ENCODE data around the gene SPAG8.
A peak's percentile ranks its signal among the peaks of the same experiment; 100 is the strongest.

SPAG8 gene

DNA sequence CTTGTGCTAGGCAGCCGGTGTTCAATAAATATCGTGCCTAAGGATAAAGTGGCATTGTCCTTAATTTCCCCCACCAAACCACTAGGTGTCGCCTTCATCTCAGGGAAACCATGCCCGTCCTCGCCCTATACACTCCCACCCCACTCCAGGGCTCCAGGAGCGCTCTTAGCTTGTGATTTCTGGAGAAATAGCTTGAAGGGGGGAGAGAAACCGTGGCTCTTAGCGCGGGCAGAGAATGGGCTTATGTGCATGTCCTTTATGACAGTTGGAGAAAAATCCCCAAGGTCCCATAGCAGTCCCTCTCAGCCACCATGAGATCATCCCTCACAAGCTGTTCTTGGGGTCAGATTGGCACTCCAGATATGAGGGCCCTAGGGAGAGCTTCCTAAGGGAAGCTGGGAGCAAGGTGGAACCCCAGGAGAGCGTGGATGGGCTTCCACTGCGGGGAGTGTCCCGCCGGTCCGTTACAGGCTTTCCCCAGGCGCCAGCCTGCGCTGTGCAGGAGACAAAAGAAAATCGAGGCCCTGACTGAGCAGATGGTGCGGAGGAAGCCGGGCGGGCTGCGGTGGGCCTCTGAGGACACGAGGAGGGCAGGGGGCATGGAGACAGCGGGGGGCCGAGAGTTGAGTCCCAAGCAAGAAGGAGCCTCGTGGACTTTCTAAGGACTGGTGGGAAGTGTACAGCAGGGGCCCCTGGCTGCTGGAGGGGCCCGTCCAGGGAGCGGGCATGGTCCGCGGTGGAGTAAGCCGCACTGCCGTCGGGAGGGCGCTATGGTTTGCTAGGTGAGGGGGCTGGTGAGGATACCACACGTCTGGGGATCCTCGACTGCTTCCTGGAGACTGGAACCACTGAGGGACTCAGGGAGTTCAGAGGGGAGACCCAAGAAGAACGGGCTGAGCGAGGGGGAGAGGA lies 21.4 kb downstream of the SPAG8 start:
- TF ChIP-seq, protein P1, sequence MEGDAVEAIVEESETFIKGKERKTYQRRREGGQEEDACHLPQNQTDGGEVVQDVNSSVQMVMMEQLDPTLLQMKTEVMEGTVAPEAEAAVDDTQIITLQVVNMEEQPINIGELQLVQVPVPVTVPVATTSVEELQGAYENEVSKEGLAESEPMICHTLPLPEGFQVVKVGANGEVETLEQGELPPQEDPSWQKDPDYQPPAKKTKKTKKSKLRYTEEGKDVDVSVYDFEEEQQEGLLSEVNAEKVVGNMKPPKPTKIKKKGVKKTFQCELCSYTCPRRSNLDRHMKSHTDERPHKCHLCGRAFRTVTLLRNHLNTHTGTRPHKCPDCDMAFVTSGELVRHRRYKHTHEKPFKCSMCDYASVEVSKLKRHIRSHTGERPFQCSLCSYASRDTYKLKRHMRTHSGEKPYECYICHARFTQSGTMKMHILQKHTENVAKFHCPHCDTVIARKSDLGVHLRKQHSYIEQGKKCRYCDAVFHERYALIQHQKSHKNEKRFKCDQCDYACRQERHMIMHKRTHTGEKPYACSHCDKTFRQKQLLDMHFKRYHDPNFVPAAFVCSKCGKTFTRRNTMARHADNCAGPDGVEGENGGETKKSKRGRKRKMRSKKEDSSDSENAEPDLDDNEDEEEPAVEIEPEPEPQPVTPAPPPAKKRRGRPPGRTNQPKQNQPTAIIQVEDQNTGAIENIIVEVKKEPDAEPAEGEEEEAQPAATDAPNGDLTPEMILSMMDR (conservative IDR thresholded peaks at IDR 0.05; ENCODE audit: low read depth) = peak; percentile 97
- H3K27ac ChIP-seq = peak overlapping the region; percentile 68
- ChIA-PET POLR2A (ENCODE audit: low non-redundant PET) (interaction anchor here (1.2 kb wide), 1 partner anchor 92 kb away, joined by 3 read pairs; no protein-coding TSS in a partner anchor), CTCF (interaction anchor here (0.5 to 1.5 kb wide), 38 partner anchors 8 to 628 kb away, joined by 3 to 25 read pairs (median 4); partner anchors contain the start of genes CA9, HINT2 and HRCT1)
- DNase-seq (ENCODE audit: low spot score) = peak; percentile 91

DNA sequence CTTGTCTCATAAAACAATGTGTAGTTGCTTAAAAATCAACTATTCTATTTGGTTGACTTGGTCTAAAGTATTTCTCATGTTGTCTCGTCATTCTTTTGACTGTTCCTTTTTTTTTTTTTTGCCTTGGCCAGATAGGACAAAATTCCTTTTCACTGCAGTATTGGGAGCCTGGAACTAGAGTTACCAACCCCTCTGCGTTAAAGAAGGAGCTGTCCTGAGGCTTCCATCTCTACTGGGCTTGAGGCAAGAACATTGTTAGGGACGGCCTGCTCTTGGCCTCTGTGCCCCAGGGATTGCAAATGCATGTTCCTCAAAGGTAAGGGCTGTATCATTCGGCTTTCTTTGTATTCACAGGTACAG lies 22.1 kb downstream of the SPAG8 start:
- no peak overlapping the region for H3K27ac ChIP-seq
- TF ChIP-seq, protein P1 (conservative IDR thresholded peaks at IDR 0.05; ENCODE audit: low read depth) = no peak
- POLR2A ChIA-PET (ENCODE audit: low non-redundant PET) = interaction anchor here (1.2 kb wide), 1 partner anchor 92 kb away, joined by 3 read pairs; no protein-coding TSS in a partner anchor
- DNase-seq (ENCODE audit: low spot score) = no peak
- CTCF ChIA-PET = interaction anchor here (0.6 to 1.5 kb wide), 33 partner anchors 9 to 627 kb away, joined by 3 to 25 read pairs (median 4); partner anchors contain the start of genes CA9, HINT2 and HRCT1

DNA sequence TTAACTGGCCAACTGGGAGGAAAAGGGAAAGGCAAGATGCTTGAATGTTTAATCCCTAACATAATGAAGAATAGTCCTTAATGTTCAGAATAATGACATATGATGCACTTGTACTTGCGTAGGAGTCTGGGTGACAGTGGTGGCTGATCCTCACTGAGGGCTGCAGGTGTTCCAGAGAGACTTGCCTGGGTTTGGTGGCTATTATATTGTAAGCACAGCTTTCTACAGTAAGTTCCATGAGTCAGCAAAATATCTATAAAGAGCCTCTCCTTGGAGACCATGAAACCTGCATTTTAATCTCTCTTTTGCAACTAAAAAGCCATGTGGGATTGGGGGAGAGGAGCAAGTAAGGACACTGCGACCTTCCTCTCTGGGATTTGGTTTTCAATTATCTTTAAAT lies 22.5 kb downstream of the SPAG8 start:
- POLR2A ChIA-PET (ENCODE audit: low non-redundant PET) = interaction anchor here (1.2 kb wide), 1 partner anchor 93 kb away, joined by 3 read pairs; no protein-coding TSS in a partner anchor
- no peak for DNase-seq (ENCODE audit: low spot score)
- no peak overlapping the region for H3K27ac ChIP-seq

DNA sequence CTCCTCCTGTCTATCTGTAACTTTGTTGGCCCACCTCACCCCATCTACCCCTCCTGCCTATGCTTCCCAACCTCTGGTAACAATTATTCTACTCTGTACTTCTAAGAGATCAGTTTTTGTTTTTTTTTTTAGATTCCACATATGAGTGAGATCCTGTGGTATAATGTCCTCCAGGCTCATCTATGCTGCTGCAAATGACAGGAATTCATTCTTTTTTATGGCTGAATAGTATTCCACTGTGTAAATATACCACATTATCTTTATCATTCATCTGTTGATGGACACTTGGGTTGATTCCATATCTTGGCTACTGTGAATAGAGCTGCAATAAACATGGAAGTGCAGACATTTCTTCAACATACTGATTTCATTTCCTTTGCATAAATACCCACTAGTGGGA lies 28.6 kb downstream of the SPAG8 start:
- H3K27ac ChIP-seq = no peak overlapping the region
- DNase-seq (ENCODE audit: low spot score) = no peak
- POLR2A ChIA-PET (ENCODE audit: low non-redundant PET) = no interaction called here
- TF ChIP-seq, protein P1 (conservative IDR thresholded peaks at IDR 0.05; ENCODE audit: low read depth) = no peak
- CTCF ChIA-PET = interaction anchor here (0.6 kb wide), 1 partner anchor 103 kb away, joined by 3 read pairs; no protein-coding TSS in a partner anchor

More for the DNA sequence above, 22.5 kb downstream of the SPAG8 start:
- TF ChIP-seq, protein P1 (conservative IDR thresholded peaks at IDR 0.05; ENCODE audit: low read depth) = no peak
- CTCF ChIA-PET = interaction anchor here (0.6 to 2.1 kb wide), 28 partner anchors 8 to 626 kb away, joined by 3 to 25 read pairs (median 4); partner anchors contain the start of genes CA9 and HINT2

DNA sequence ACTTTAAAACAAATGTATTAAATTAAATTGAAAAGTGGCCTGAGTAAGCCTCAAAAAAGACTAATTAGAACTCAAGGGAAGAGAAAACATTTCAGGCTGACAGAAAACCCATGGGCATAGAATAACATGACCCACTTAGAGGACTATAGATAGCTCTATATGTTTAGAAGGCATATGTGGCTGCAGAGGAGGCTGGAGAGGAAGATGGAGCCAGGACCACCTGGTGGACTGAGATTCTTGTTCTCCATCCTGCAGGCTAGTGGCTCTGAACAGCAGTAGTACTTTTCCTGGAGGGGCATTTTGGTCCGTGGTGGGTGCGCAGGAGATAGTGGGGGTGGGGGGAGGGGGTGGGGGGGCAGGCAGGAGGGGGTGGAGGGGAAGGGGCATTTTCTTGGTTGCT lies 31.0 kb downstream of the SPAG8 start:
- TF ChIP-seq, protein P1 (conservative IDR thresholded peaks at IDR 0.05; ENCODE audit: low read depth) = no peak
- CTCF ChIA-PET = interaction anchor here (1.8 kb wide), 1 partner anchor 9 kb away, joined by 6 read pairs; no protein-coding TSS in a partner anchor
- no peak for DNase-seq (ENCODE audit: low spot score)
- H3K27ac ChIP-seq = no peak overlapping the region
- POLR2A ChIA-PET (ENCODE audit: low non-redundant PET) = no interaction called here

DNA sequence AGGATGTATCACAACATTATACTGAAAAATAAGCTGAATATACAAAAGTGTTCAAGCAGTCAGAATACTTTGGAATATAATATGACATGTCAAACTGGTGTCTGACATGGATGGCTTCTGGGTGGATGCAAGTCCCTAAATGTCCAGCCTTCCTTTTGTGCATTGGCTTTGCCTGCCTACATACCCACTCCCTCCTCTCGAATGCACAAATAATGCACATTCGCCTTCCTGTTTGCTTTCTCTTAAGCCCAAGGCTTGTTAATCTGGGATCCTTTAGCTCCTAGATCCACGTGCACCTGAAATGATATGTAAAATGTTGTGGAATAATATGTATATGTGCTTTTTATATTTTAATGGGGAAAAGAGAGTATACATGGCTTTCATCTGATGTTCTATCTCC lies 33.6 kb downstream of the SPAG8 start:
- POLR2A ChIA-PET (ENCODE audit: low non-redundant PET) = no interaction called here
- CTCF ChIA-PET = interaction anchor here (0.8 to 1.1 kb wide), 2 partner anchors 10 to 12 kb away, joined by 3 read pairs; no protein-coding TSS in a partner anchor
- TF ChIP-seq, protein P1 (conservative IDR thresholded peaks at IDR 0.05; ENCODE audit: low read depth) = no peak
- no peak overlapping the region for H3K27ac ChIP-seq
- DNase-seq (ENCODE audit: low spot score) = no peak
